CD14-positive monocyte (primary cell): ENCODE results near the gene KIF3B. TPM values are rescaled to one million over a fixed set of nuclear protein-coding genes. Genes with fewer than 3 reads are reported as not detected.

Source experiments
- DNase-seq, 3 donors: peaks; one replicate each; pipeline ENCODE4 v3.0.0-alpha.2; 2011 to 2022
- H2AFZ ChIP-seq: 2 replicates; pipeline ENCODE4 v1.6.0; 2012; ENCODE audit warnings: mild to moderate bottlenecking, low read depth, low read length, inconsistent platforms; ENCODE audit not compliant: insufficient read depth, poor library complexity, severe bottlenecking
- H3K27ac ChIP-seq, 2 donors: 1 replicate in 1 of 2; 2 replicates in 1 of 2; pipeline ENCODE4 v1.5.1; 2012 to 2013; ENCODE audit warnings: low read length in 2 of 2, control low read depth in 1 of 2, inconsistent platforms in 1 of 2, low read depth in 1 of 2, mild to moderate bottlenecking in 1 of 2
- H3K27me3 ChIP-seq, 2 donors: one replicate each; pipeline versions ENCODE4 v1.6.0 to v1.6.1; 2011 to 2013; ENCODE audit warnings: low read length in 2 of 2; ENCODE audit not compliant: control insufficient read depth in 2 of 2, insufficient read depth in 2 of 2
- H3K36me3 ChIP-seq, 2 donors: replicated peaks in 1 of 2; 1 replicate in 1 of 2; 2 replicates in 1 of 2; pipeline versions ENCODE4 v1.5.1 to v1.6.1; 2012 to 2013; ENCODE audit warnings: low read length in 2 of 2, control low read depth in 1 of 2, inconsistent platforms in 1 of 2, mild to moderate bottlenecking in 1 of 2; ENCODE audit not compliant: insufficient read depth in 2 of 2, control insufficient read depth in 1 of 2
- H3K4me1 ChIP-seq, 2 donors: 1 replicate in 1 of 2; 2 replicates in 1 of 2; pipeline versions ENCODE4 v1.5.1 to v1.6.1; 2012 to 2013; ENCODE audit warnings: low read length in 2 of 2, control low read depth in 1 of 2, inconsistent platforms in 1 of 2, mild to moderate bottlenecking in 1 of 2, moderate library complexity in 1 of 2; ENCODE audit not compliant: insufficient read depth in 2 of 2, control insufficient read depth in 1 of 2
- H3K4me2 ChIP-seq: replicated peaks from 2 replicates; pipeline ENCODE3; 2012; ENCODE audit warnings: low read length, moderate library complexity, mild to moderate bottlenecking; ENCODE audit not compliant: poor library complexity, severe bottlenecking; ENCODE audit errors: extremely low read depth
- H3K4me3 ChIP-seq, 3 experiments: fragments of 200-600 bp in 1 of 3; sonication (generic) in 1 of 3; replicated peaks in 1 of 3; 1 replicate in 2 of 3; 2 replicates in 1 of 3; pipeline ENCODE4 v1.5.1; 2011 to 2013; ENCODE audit warnings: low read length in 3 of 3, mild to moderate bottlenecking in 3 of 3, control low read depth in 2 of 3, low read depth in 2 of 3, inconsistent platforms in 1 of 3, moderate library complexity in 1 of 3
- H3K79me2 ChIP-seq: 2 replicates; pipeline ENCODE4 v1.6.0; 2012; ENCODE audit warnings: mild to moderate bottlenecking, control low read depth, inconsistent platforms, low read length, moderate library complexity; ENCODE audit not compliant: insufficient read depth
- H3K9ac ChIP-seq: 2 replicates; pipeline ENCODE4 v1.6.0; 2017; ENCODE audit warnings: low read length, mild to moderate bottlenecking; ENCODE audit not compliant: insufficient read depth, poor library complexity, severe bottlenecking
- H3K9me3 ChIP-seq, 2 donors: replicated peaks in 1 of 2; 1 replicate in 1 of 2; 2 replicates in 1 of 2; pipeline versions ENCODE4 v1.5.1 to v1.6.1; 2012 to 2013; ENCODE audit warnings: low read length in 2 of 2, control low read depth in 1 of 2; ENCODE audit not compliant: control insufficient read depth in 1 of 2, insufficient read depth in 1 of 2
- H4K20me1 ChIP-seq: 2 replicates; pipeline ENCODE4 v1.6.0; 2012; ENCODE audit warnings: mild to moderate bottlenecking, low read length, control low read depth, moderate library complexity; ENCODE audit not compliant: insufficient read depth
- H3K27ac Mint-ChIP-seq, 7 donors: one replicate each; pipeline ENCODE4 v1.8.0; 2020; ENCODE audit warnings: mild to moderate bottlenecking in 7 of 7, mixed read lengths in 7 of 7, moderate library complexity in 6 of 7, inconsistent platforms in 2 of 7
- H3K27me3 Mint-ChIP-seq, 3 donors: one replicate each; pipeline ENCODE4 v1.8.0; 2021 to 2022; ENCODE audit warnings: low read depth in 3 of 3, mild to moderate bottlenecking in 3 of 3, mixed read lengths in 3 of 3, moderate library complexity in 3 of 3, inconsistent platforms in 1 of 3
- H3K36me3 Mint-ChIP-seq, 2 donors: one replicate each; pipeline ENCODE4 v1.8.0; 2020; ENCODE audit warnings: mixed read lengths in 2 of 2, inconsistent platforms in 1 of 2, mild to moderate bottlenecking in 1 of 2
- H3K4me1 Mint-ChIP-seq: one replicate; pipeline ENCODE4 v1.8.0; 2020; ENCODE audit warnings: mild to moderate bottlenecking, mixed read lengths
- H3K4me3 Mint-ChIP-seq, 2 donors: one replicate each; pipeline ENCODE4 v1.8.0; 2020; ENCODE audit warnings: mild to moderate bottlenecking in 2 of 2, mixed read lengths in 2 of 2, moderate library complexity in 1 of 2
- H3K9me3 Mint-ChIP-seq, 7 donors: one replicate each; pipeline ENCODE4 v1.8.0; 2020 to 2022; ENCODE audit warnings: mixed read lengths in 7 of 7, mild to moderate bottlenecking in 6 of 7, moderate library complexity in 6 of 7, inconsistent platforms in 2 of 7
- CTCF ChIP-seq: fragments of 200-600 bp; IDR thresholded peaks from one replicate; pipeline ENCODE4 v1.8.0; 2022; ENCODE audit warnings: antibody characterized with exemption, mild to moderate bottlenecking
- WGBS: methylation state at CpG from one replicate; pipeline ENCODE4 v1.1.5; 2013; ENCODE audit warnings: missing lambda C conversion rate; ENCODE audit not compliant: insufficient coverage; 5-methylcytosine and 5-hydroxymethylcytosine counted together
- intact Hi-C, 2 donors: fragments of 100-400 bp; cut with micrococcal nuclease; formaldehyde crosslinking; loops; one replicate each; pipeline versions ENCODE4 v1.15.0 to v1.15.1; 2023
- polyA plus RNA-seq, 3 donors: library from polyadenylated mRNA; depleted of rRNA in 1 of 3; unstranded in 2 of 3; stranded (reverse) in 1 of 3; fragments of 300-500 nt in 2 of 3; fragments of >200 nt in 1 of 3; fragmentation: Illumina TruSeq in 2 of 3; gene quantifications; 1 replicate in 2 of 3; 2 replicates in 1 of 3; pipeline ENCODE4 v1.2.3, GENCODE V29; 2012 to 2021

The KIF3B gene
- polyA plus RNA-seq, 3 donors = 1.5 to 7.5 (median 3.4) TPM

- Histone ChIP-seq H3K9me3 (no peaks in the 10 kb centered on the region), H3K4me1 (peaks cover 51 to 58% of the 10 kb centered on the region in 2 donors), H2AFZ (no peak overlapping the region), H3K9ac (peak overlapping the region; percentile 11), H3K36me3 (peaks cover 16 to 51% of the 10 kb centered on the region in 2 donors), H4K20me1 (no peaks in the 10 kb centered on the region), H3K4me2 (no peak overlapping the region), H3K79me2 (no peaks in the 10 kb centered on the region), H3K27me3 (no peaks in the 10 kb centered on the region), H3K27ac (peak overlapping the region; percentile 55 to 85), H3K4me3 (peak overlapping the region in 1 of 3 experiments; percentile 50)
- 100% methylated on average over 6 of the region's 9 CpGs for WGBS
- intact Hi-C loops = no loop called here
- peaks cover 60 to 62% of the 10 kb centered on the region in 2 donors for H3K36me3 Mint-ChIP-seq
- peaks cover 57% of the 10 kb centered on the region for H3K4me1 Mint-ChIP-seq
- no peak overlapping the region for H3K4me3 Mint-ChIP-seq
- H3K27ac Mint-ChIP-seq = peak overlapping the region in 4 of 7 donors; percentile 78 to 92 (median 87)
- peaks cover 0 to 2% (median 0%) of the 10 kb centered on the region in 3 donors for H3K27me3 Mint-ChIP-seq
- no peak for TF ChIP-seq CTCF
- no peak for DNase-seq
- no peaks in the 10 kb centered on the region for H3K9me3 Mint-ChIP-seq
Measured at GRCh38 chr20:32233286-32233685, 44.2 kb upstream of the KIF3B start.

GRCh38 chr20:32234135-32234808 lies 43.2 kb upstream of the KIF3B start:
- TF ChIP-seq CTCF = no peak
- Mint-ChIP-seq H3K9me3 (no peaks in the 10 kb centered on the region), H3K36me3 (peaks cover 52 to 60% of the 10 kb centered on the region in 2 donors), H3K4me1 (peaks cover 55% of the 10 kb centered on the region), H3K4me3 (peak overlapping the region in 1 of 2 donors; percentile 80), H3K27ac (peak overlapping the region; percentile 11 to 92 (median 68)), H3K27me3 (peaks cover 0 to 2% (median 0%) of the 10 kb centered on the region in 3 donors)
- Histone ChIP-seq H3K9me3 (no peaks in the 10 kb centered on the region), H3K4me3 (peak overlapping the region in 1 of 3 experiments; percentile 50), H3K79me2 (no peaks in the 10 kb centered on the region), H2AFZ (no peak overlapping the region), H3K27me3 (no peaks in the 10 kb centered on the region), H3K9ac (no peak overlapping the region), H3K4me1 (peaks cover 47 to 59% of the 10 kb centered on the region in 2 donors), H3K4me2 (peak overlapping the region; percentile 68), H3K36me3 (peaks cover 16 to 48% of the 10 kb centered on the region in 2 donors), H3K27ac (peak overlapping the region in 1 of 2 donors; percentile 85), H4K20me1 (no peaks in the 10 kb centered on the region)
- DNase-seq = peak; percentile 14 to 37 (median 24)
- intact Hi-C loops = no loop called here
- 87% methylated on average over 10 of the region's 13 CpGs for WGBS
